ENCODE data around the gene SHTN1.
A peak's percentile ranks its signal among the peaks of the same experiment; 100 is the strongest.

Gene SHTN1

DNA sequence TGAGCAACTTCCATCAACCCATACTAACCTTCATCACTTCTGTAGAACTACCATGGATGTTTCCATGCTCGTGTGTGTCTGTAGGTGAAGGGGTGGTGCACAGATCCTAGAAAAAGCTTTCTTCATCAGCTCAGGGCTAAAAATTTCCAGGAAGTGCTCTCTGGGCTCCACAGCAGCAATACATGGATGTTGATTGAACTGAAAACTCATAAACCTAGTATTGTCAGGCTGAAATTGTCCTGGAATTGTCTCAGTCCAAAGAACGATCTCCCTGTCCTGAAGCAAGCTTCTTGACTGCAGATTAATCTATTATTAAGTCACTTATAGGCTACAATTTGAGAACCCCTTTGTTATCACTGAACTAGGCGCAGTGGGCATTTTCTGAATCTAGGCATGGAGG is 115.9 kb downstream of the SHTN1 start:
- H3K27me3 ChIP-seq (replicated peaks; ENCODE audit: control insufficient read depth, insufficient read depth, low read length): peaks cover 10% of the 10 kb centered on the region

DNA sequence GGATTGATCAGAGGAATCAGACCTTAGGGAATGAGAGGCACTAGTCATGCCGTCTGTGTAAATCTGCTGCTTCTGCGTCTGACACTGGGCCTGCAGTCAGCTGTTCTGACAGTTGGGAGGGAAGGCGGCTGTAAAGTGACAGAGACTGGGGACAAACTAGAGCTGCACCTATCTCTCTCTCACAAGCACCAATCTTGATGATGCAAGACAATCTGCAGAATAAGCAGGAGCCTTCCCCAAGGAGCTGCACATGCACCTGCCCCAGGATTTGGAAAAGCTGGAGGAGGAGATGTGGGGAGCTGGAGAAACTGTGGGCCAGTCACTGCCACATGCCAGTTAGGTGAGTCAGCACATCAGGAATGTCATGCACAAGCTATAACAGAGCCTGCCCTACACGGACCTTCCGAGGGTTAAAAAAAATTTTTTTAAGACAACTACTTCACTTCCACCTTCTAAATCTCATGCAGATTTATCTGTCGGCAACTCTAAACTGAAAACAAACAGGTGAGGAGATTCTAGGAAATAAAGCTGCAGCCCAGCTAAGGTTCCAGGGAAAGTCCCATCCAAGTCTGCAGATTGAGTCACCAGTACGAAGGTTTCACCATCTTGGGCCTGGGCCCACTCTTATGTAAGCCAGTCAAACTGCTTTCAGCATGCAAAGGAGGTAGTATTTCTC is 116.5 kb downstream of the SHTN1 start:
- Histone ChIP-seq H3K9me3 (ENCODE audit: control insufficient read depth, low read length) (no peaks in the 10 kb centered on the region), H3K9ac (ENCODE audit: low read length) (no peak overlapping the region), H3K4me3 (ENCODE audit: low read length) (no peak overlapping the region), H3K36me3 (ENCODE audit: control insufficient read depth, insufficient read depth, low read length, severe bottlenecking) (no peaks in the 10 kb centered on the region), H3K4me1 (ENCODE audit: control insufficient read depth, insufficient read depth, low read length) (peaks cover 20% of the 10 kb centered on the region), H3K27me3 (replicated peaks; ENCODE audit: control insufficient read depth, insufficient read depth, low read length) (peaks cover 10% of the 10 kb centered on the region)
- DNase-seq (ENCODE audit: low read depth): peak; percentile 76

More for the DNA sequence above, 115.9 kb downstream of the SHTN1 start:
- Histone ChIP-seq H3K9ac (ENCODE audit: low read length) (no peak overlapping the region), H3K36me3 (ENCODE audit: control insufficient read depth, insufficient read depth, low read length, severe bottlenecking) (no peaks in the 10 kb centered on the region), H3K9me3 (ENCODE audit: control insufficient read depth, low read length) (no peaks in the 10 kb centered on the region), H3K4me1 (ENCODE audit: control insufficient read depth, insufficient read depth, low read length) (peaks cover 20% of the 10 kb centered on the region), H3K4me3 (ENCODE audit: low read length) (no peak overlapping the region)
- DNase-seq (ENCODE audit: low read depth): no peak

DNA sequence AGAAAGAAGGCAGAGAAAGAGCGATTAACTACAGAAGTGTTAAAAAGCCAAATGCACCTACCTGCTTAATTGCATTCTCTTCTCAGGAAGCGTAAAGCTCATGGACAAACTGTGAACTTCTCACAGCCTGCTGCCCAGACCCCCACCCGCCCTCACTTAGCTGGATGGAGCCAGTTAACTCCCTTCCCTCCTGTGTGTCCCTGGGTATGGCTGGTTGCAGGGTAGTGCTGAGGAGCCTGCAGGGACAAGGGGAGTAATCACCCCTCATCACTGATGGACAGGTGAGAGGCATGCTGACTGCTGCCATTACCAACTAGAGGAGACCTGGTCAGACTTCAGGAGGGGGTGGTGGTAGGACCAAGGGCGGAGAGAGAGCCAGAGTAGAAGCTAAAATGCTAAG is 118.2 kb downstream of the SHTN1 start:
- Histone ChIP-seq H3K9me3 (ENCODE audit: control insufficient read depth, low read length) (no peaks in the 10 kb centered on the region), H3K4me3 (ENCODE audit: low read length) (no peak overlapping the region), H3K27me3 (replicated peaks; ENCODE audit: control insufficient read depth, insufficient read depth, low read length) (peaks cover 10% of the 10 kb centered on the region), H3K9ac (ENCODE audit: low read length) (no peak overlapping the region), H3K4me1 (ENCODE audit: control insufficient read depth, insufficient read depth, low read length) (peaks cover 20% of the 10 kb centered on the region), H3K36me3 (ENCODE audit: control insufficient read depth, insufficient read depth, low read length, severe bottlenecking) (no peaks in the 10 kb centered on the region)
- DNase-seq (ENCODE audit: low read depth): no peak

DNA sequence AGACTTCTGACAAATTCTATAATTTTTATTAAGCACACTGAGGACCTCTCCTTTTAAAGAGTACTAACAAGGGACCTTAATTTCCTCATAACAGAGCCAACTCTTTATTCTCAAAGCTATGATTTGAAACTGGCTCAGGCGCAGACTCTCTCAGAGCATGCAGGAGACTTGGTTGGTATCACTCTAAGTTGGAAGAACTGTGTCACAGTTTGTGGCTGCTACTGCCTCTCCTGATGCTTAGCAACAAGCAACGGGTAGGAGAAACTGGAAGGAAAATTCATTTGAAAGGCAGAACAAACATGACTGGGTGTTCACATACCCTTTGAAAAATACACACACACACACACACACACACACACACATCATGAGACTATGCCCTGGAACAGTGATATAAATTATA is 122.3 kb downstream of the SHTN1 start:
- no peaks in the 10 kb centered on the region for H3K9me3 ChIP-seq (ENCODE audit: control insufficient read depth, low read length)
- DNase-seq (ENCODE audit: low read depth): no peak
- no peaks in the 10 kb centered on the region for H3K4me1 ChIP-seq (ENCODE audit: control insufficient read depth, insufficient read depth, low read length)
- H3K4me3 ChIP-seq (ENCODE audit: low read length): no peak overlapping the region
- no peak overlapping the region for H3K9ac ChIP-seq (ENCODE audit: low read length)
- H3K36me3 ChIP-seq (ENCODE audit: control insufficient read depth, insufficient read depth, low read length, severe bottlenecking): no peaks in the 10 kb centered on the region
- peaks cover 18% of the 10 kb centered on the region for H3K27me3 ChIP-seq (replicated peaks; ENCODE audit: control insufficient read depth, insufficient read depth, low read length)

DNA sequence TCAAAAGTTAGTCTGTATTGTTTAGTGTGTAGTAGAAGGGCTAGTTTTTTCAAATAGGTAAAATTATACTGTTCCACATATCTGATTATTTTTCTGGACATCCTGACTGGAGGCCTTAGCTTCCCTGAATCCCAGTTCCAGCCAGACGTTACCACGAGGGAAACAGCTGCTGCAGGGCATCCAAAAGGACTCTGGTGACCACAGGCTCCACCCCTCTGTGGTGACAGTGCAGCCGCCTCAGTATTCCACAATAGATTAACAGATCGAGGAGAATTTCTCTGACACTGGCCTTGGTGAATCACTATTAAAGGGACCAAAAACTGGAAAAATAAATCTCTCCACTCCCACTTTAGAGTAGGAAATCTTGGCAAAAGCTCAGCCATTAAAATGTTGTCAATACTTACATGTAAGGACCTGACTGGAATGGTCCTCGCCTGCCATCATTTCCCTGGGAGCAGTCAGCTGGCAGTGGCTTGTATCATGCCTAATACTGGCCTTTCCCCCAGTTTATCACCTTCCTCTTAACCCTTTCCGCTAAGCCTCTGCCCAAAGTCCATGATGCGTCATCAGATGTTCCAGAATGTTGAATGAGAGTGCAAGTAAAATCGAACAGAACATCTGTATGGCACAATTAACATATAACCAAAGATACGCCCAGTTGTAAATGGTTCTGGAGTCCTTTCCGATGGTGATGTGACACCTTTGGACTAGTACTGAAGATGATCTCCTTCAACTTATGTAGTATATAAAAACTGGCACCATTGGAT is 124.1 kb downstream of the SHTN1 start:
- H3K9ac ChIP-seq (ENCODE audit: low read length): no peak overlapping the region
- H3K4me3 ChIP-seq (ENCODE audit: low read length): no peak overlapping the region
- DNase-seq (ENCODE audit: low read depth): no peak
- H3K36me3 ChIP-seq (ENCODE audit: control insufficient read depth, insufficient read depth, low read length, severe bottlenecking): no peaks in the 10 kb centered on the region
- peaks cover 23% of the 10 kb centered on the region for H3K27me3 ChIP-seq (replicated peaks; ENCODE audit: control insufficient read depth, insufficient read depth, low read length)
- no peaks in the 10 kb centered on the region for H3K4me1 ChIP-seq (ENCODE audit: control insufficient read depth, insufficient read depth, low read length)
- H3K9me3 ChIP-seq (ENCODE audit: control insufficient read depth, low read length): no peaks in the 10 kb centered on the region

DNA sequence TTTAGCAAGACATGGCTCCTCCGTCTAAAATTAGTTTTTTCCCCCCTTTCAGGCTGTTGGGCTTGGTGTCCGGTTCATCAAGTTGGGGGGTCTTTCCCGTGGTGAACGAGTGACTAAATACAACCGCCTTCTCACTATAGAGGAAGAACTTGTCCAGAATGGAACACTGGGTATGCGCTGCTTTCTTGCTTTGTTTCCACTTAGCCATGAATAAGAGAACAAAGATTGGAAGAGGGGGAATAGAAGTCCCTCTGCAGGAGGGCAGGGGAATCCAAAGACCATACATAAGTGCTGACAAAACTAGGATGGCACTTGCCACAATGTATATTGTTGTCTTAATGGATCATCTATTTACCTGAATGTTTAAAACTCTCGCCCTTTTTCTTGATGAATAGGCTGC is 125.2 kb downstream of the SHTN1 start:
- H3K36me3 ChIP-seq (ENCODE audit: control insufficient read depth, insufficient read depth, low read length, severe bottlenecking): no peaks in the 10 kb centered on the region
- H3K9ac ChIP-seq (ENCODE audit: low read length): no peak overlapping the region
- no peaks in the 10 kb centered on the region for H3K9me3 ChIP-seq (ENCODE audit: control insufficient read depth, low read length)
- peaks cover 21% of the 10 kb centered on the region for H3K27me3 ChIP-seq (replicated peaks; ENCODE audit: control insufficient read depth, insufficient read depth, low read length)
- H3K4me1 ChIP-seq (ENCODE audit: control insufficient read depth, insufficient read depth, low read length): no peaks in the 10 kb centered on the region
- H3K4me3 ChIP-seq (ENCODE audit: low read length): no peak overlapping the region
- DNase-seq (ENCODE audit: low read depth): no peak

DNA sequence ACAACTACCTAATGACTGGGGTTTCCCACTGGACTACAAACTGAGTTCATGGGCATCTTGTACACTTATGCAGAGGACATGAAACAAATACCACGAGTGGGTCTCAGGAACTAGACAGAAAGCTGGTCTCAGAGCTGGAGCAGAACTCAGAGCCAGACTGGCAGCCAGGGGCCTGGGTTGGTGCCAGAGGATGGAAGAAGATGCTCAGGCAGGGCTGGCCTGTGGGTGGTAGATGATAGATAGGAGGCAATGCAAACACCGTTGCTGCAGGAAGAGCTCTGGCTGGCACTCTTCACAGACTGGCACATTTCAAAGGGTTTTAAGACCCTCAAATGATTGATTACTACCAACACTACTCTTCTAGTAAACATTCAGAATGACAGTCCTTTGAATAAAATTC is 126.9 kb downstream of the SHTN1 start:
- Histone ChIP-seq H3K9me3 (ENCODE audit: control insufficient read depth, low read length) (no peaks in the 10 kb centered on the region), H3K36me3 (ENCODE audit: control insufficient read depth, insufficient read depth, low read length, severe bottlenecking) (no peaks in the 10 kb centered on the region), H3K9ac (ENCODE audit: low read length) (no peak overlapping the region), H3K27me3 (replicated peaks; ENCODE audit: control insufficient read depth, insufficient read depth, low read length) (peaks cover 28% of the 10 kb centered on the region), H3K4me3 (ENCODE audit: low read length) (no peak overlapping the region), H3K4me1 (ENCODE audit: control insufficient read depth, insufficient read depth, low read length) (no peaks in the 10 kb centered on the region)
- no peak for DNase-seq (ENCODE audit: low read depth)

DNA sequence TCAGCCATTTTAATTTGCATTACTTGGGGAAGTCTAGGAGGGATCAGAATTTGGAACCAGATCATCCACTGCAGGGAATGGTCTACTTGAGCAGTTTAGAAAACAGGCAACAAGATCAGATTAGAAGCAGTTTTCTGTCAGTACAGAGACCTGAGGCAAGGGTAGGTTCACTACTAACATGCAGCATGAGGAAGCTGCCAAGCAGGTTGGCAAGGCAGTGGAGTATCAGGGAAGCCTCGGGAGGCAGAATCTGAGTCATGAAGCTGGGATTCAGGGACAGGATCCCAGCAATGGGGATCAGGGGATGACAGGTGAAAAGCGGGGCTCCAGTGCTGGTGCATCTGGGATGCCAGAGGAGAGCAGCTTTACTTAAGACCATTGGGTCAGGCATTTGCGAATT is 127.6 kb downstream of the SHTN1 start:
- Histone ChIP-seq H3K4me3 (ENCODE audit: low read length) (no peak overlapping the region), H3K27me3 (replicated peaks; ENCODE audit: control insufficient read depth, insufficient read depth, low read length) (peaks cover 31% of the 10 kb centered on the region), H3K9ac (ENCODE audit: low read length) (no peak overlapping the region), H3K36me3 (ENCODE audit: control insufficient read depth, insufficient read depth, low read length, severe bottlenecking) (no peaks in the 10 kb centered on the region), H3K9me3 (ENCODE audit: control insufficient read depth, low read length) (no peaks in the 10 kb centered on the region), H3K4me1 (ENCODE audit: control insufficient read depth, insufficient read depth, low read length) (no peaks in the 10 kb centered on the region)
- no peak for DNase-seq (ENCODE audit: low read depth)

DNA sequence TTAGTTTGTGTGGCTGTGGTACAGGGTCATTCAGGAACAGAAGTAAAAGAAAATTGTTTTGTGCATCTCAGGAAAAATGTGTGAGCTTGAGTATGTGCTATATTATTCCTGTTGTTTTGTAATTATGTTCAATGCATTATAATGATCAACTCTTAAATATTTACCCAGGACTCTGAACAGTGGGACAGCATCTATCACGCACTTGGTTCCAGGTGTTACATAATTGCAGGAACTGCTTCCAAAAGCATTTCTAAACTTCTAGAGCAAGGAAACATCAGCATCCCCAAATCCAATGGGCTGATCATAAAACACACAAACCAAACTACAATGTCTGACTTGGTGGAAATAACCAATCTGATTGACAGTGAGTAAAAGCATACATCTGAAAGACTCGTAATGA is 129.1 kb downstream of the SHTN1 start:
- Histone ChIP-seq H3K36me3 (ENCODE audit: control insufficient read depth, insufficient read depth, low read length, severe bottlenecking) (no peaks in the 10 kb centered on the region), H3K9me3 (ENCODE audit: control insufficient read depth, low read length) (no peaks in the 10 kb centered on the region), H3K4me1 (ENCODE audit: control insufficient read depth, insufficient read depth, low read length) (no peaks in the 10 kb centered on the region), H3K9ac (ENCODE audit: low read length) (no peak overlapping the region), H3K27me3 (replicated peaks; ENCODE audit: control insufficient read depth, insufficient read depth, low read length) (peaks cover 31% of the 10 kb centered on the region), H3K4me3 (ENCODE audit: low read length) (no peak overlapping the region)
- no peak for DNase-seq (ENCODE audit: low read depth)

DNA sequence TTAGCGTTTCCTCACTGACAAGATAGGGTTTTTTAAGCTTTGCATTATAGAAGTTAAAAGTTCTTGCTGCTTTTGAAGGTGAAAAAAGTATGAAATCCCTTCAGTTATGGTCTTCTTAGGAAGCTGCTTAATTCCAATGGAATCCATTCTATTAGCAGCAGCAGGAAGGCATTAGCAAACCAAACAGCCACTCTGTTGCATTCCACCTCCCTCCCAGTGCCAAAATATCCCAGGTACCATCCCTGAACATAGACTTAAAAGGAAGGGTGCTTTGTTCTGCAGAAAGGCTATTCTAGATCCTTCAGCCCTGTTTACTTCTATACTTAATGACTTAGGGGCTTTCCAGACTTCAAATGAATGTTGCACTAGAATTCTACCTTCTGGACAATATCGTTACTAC is 131.9 kb downstream of the SHTN1 start:
- H3K4me1 ChIP-seq (ENCODE audit: control insufficient read depth, insufficient read depth, low read length): no peaks in the 10 kb centered on the region
- no peaks in the 10 kb centered on the region for H3K9me3 ChIP-seq (ENCODE audit: control insufficient read depth, low read length)
- peaks cover 36% of the 10 kb centered on the region for H3K27me3 ChIP-seq (replicated peaks; ENCODE audit: control insufficient read depth, insufficient read depth, low read length)
- DNase-seq (ENCODE audit: low read depth): no peak
- no peak overlapping the region for H3K9ac ChIP-seq (ENCODE audit: low read length)
- no peaks in the 10 kb centered on the region for H3K36me3 ChIP-seq (ENCODE audit: control insufficient read depth, insufficient read depth, low read length, severe bottlenecking)
- H3K4me3 ChIP-seq (ENCODE audit: low read length): no peak overlapping the region

DNA sequence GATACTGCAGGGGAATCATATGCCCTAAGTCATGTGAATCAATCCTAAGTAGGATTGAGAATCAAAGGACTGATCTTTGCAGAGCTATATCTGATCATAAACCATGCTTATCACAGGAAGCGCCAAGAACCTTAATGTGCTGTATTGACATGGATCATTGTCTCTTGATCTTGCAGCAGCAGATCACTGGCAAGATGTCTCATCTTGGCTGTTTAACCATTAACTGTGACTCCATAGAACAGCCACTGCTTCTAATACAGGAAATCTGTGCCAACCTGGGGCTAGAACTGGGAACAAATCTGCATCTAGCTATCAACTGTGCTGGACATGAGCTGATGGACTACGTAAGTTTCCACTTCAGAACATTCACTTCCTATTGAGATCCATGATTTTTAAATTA is 134.0 kb downstream of the SHTN1 start:
- no peak overlapping the region for H3K9ac ChIP-seq (ENCODE audit: low read length)
- H3K36me3 ChIP-seq (ENCODE audit: control insufficient read depth, insufficient read depth, low read length, severe bottlenecking): no peaks in the 10 kb centered on the region
- H3K4me3 ChIP-seq (ENCODE audit: low read length): no peak overlapping the region
- H3K4me1 ChIP-seq (ENCODE audit: control insufficient read depth, insufficient read depth, low read length): peaks cover 4% of the 10 kb centered on the region
- no peak for DNase-seq (ENCODE audit: low read depth)
- peaks cover 21% of the 10 kb centered on the region for H3K27me3 ChIP-seq (replicated peaks; ENCODE audit: control insufficient read depth, insufficient read depth, low read length)
- no peaks in the 10 kb centered on the region for H3K9me3 ChIP-seq (ENCODE audit: control insufficient read depth, low read length)
